ENCODE results near the gene AGK.
"Not testable (repeated sequence)": the region's sequence is repeated elsewhere in the genome, so short reads cannot be mapped to it uniquely, and the experiment has no call there.

AGK gene

DNA sequence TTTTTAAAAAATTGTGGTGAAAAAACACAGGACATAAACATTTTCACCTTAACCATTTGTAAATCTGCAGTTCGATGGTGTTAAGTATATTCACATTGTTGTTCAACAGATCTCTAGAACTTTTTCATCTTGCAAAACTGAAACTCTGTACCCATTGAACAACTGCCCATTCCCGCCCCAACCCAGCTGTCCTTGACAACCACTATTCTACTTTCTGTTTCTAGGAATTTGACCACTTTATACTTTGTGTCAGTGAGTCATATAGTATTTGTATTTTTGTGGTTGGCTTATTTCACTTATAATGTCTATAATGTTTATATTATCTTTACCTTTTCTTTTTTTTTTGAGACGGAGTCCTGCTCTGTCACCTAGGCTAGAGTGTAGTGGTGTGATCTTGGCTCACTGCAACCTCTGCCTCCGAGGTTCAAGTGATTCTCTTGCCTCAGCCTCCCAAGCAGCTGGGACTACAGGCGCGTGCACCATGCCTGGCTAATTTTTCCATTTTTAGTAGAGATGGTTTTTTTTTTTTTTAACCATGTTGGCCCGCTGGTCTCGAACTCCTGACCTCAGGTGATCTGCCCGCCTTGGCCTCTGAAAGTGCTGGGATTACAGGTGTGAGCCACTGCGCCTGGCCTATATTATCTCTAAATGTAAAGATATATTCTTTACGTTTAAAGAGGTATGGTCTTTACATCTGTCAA is 6.8 kb downstream of the AGK start:
- DNase-seq: not testable (repeated sequence)

- DNase-seq: peak; percentile 32
These were observed 7.5 kb downstream of the AGK start for GRCh38 chr7:141558544-141559183.

DNA sequence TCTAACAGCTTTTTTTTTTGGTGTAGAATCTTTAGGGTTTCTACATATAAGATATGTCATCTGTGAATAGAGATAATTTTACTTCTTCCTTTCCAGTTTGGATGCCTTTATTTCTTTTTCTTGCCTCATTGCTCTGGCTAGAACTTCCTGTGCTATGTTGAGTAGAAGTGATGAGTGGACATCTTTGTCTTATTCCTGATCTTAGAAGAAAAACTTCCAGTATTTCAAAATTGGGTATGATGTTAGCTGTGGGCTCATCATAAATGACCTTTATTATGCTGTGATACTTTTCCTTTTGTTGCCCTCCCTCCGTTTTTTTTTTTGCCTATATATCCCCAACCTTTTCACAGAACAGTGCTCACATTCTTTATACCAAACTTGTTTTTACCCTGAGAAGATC is 8.8 kb downstream of the AGK start:
- no peak for DNase-seq

- no peak for DNase-seq
These were observed 10.8 kb downstream of the AGK start for GRCh38 chr7:141562036-141562435.

GRCh38 chr7:141562543-141562942 is 11.3 kb downstream of the AGK start:
- no peak for DNase-seq

DNA sequence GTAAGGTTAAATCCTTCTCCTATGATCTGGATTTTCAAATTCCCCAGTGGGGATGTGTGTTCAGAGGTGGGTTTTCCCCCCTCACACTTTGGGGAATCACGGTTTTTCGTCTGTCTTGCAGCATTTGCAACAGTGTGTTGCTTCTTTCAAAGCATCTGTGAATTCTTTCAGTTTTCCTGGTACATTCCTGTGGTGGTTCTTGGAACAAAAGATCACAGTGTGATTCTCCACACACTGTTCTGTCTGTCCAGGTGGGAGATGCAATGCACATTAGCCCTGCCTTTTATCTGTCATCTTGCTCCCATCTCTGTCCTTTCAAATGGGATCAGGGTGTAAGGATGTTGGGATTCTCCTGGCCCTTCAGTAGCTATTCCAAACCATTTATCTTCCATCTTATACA is 11.8 kb downstream of the AGK start:
- no peak for DNase-seq

DNA sequence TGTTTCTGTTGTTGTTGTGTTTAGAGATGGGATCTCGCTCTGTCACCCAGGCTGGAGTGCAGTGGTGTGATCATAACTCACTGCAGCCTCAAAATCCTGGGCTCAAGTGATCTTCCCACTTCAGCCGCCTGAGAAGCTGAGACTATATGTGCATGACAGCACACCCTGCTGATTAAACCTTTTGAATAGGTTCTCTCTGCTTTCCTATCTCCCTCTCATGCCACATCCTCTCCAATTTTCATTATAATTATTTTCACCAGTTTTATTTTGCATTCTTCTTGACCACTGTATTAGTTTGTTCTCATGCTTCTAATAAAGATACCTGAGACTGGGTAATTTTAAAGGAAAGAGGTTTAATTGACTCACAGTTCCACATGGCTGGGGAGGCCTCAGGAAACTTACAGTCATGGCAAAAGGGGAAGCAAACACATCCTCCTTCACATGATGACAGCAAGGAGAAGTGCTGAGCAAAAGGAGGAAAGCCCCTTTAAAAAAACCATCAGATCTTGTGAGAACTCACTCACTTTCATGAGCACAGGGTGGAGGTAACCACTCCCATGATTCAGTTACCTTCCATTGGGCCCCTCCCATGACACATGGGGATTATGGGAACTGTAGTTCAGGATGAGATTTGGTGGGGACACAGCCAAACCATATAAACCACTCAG is 12.9 kb downstream of the AGK start:
- no peak for DNase-seq

DNA sequence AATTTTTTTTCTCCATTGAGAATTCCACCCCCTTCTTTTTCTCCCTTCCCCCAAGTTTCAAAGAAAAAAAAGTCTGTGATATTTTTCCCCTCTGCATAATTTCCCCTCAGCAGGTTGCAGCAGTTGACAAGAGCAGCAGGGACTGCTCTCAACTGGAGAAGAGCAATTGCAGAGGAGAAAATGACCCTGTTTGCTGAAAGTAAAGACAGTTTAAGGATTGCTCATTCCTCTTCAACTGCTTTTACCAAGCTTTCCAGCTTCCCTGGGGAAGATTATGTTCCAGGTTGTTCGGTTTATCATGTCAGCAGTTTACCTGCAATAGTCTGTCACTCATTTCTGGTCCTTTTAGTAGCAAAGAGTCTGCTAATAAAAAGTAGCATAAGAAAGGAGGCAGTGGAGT is 16.2 kb downstream of the AGK start:
- DNase-seq: no peak

DNA sequence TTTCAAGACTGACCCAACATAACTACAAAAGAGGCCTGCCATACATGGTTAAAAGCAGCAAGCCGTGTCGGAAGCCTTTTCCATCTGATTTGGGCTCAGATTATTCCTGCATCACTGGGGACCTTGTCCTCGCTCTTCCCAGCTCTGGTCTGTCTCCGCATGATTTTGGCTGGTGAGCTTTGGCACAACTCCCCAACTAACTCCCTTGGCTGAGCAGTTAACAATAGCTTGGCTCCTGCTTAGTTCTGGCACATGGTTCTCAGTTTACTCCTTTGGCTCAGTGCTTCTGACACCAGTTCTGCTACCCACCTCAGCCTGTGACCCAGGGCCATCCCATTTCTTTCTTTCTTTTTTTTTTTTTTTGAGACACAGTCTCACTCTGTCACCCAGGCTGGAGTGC is 17.0 kb downstream of the AGK start:
- no peak for DNase-seq

DNA sequence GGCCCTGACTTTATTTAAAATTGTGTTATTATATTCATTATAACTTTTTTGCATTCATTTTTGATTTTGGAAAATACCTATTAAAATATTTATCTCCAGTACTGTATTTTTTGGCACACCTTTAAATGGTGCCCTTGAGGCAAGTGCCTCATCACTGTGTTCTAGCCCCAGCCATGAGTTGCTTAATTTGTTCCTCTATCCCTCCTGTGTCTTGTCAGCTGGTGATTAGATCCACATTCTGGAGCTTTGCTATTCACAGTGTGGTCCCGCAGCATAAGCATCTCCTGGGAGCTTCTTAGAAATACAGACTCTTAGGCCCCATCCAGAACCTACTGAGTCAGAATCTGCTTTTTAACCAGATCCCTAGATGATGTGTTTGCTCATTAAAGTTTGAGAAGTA is 19.8 kb downstream of the AGK start:
- DNase-seq: no peak

DNA sequence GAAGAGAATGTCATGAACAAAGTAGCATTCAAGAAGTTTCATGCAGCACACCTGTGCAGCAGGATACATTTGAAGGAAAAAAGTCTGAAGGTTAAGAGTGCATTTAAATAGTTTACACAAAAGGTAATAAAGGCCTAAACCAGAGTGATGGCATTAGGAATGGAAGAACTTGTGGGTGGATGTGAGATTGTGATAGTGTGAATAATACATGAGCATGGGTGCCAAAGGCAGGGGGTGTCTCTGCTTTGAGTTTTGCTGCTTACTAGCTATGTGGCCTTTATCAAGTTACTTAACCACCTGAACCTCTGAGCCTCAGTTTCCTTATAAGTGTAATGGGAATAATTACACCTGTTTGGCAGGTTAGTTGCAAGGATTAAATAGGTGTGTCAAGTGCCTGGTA is 21.0 kb downstream of the AGK start:
- no peak for DNase-seq

- DNase-seq: no peak
These were observed 22.3 kb downstream of the AGK start for GRCh38 chr7:141573511-141573910.

DNA sequence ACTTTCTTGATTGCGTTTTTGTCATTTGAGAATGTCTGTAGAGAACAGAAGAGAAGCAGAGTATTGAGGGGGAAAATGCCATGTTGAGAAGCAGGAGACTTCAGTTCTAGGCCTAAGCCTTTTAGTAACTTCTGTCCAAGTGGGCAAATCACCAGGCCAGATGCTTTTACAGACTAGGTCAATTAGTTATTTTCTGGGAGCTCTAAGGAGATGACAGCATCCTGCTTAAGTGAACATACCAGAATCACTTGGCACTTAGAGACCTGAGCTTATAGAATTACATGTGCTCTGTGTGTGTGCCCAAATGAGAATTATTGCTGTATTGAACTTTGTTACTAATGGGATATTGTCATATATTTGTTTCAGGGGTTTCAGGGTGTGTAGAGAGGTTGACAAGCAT is 24.0 kb downstream of the AGK start:
- DNase-seq: no peak

DNA sequence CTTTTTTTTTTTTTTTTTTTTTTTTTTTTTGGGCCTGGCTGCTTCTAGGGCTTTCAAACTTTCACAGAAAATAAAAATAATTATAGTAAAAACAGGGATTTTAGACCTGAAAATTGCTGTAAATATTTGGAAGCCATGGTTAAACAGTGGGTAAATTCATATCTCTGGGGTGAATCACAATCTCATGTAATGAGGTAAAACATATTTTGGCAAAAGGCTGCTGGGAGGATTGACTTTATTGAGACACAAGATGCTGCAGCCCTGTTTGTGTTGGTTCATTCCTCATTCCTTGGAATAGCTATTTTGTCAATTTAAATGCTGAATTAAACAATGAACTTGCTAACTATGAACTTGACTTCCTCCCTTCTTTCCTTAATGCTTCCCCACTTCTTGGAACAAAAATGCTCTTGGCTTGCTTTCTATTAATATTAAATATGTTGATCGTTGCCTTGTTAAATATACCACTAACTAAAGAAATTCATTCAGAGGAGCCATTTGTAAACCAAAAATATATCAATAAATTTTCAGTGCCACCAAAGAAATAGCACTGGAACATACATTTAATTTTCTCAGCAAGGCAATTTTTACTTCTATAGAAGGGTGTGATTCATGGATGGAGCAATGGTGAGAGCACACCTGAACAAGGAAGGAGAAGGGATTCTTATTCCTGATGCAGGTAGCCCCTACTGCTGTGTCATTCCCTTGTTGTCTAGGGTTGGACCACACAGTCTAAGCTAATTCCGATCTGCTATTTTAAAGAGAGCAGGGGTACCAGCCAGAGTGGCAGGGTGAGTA is 24.6 kb downstream of the AGK start:
- no peak for DNase-seq

DNA sequence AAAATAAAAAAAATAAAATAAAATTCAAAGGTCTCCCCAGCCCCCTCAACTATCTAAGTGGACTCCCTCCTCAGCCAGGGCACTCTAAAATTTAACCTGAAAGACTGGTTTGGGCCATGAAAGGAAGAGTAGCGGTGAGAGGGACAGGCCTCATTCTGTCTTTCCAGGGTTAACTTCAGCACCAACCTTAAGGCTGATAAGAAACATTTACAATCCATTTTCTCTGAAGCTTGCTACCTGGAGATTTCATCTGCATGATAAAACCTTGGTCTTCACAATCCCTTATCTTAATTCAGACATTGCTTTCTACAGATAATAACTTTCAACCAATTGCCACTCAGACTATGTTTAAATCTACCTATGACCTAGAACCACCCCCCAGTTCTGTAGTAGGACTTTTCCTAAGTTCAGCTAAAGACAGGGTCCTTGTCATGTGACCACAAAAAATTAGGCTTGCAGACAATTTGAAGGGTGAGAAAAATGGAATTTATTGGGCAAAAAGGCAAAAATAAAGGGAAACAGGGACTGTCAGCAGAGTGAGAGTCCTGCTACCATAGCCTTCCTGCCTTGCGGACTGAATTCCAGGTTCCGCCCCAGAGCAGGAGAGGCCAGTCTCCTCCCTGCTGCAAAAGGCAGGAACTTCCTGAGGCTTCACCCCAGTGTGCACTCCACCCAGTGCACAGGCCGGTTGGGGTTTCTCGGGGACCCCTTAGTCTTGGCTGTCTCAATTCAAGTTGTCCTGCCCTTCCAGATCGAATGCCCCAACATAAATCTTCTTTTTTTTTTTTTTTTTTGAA is 26.0 kb downstream of the AGK start:
- DNase-seq: no peak

- not testable (repeated sequence) for DNase-seq
These were observed 28.7 kb downstream of the AGK start for GRCh38 chr7:141579953-141580352.

GRCh38 chr7:141582063-141582462 is 30.9 kb downstream of the AGK start:
- not testable (repeated sequence) for DNase-seq

GRCh38 chr7:141584935-141585334 is 33.7 kb downstream of the AGK start:
- no peak for DNase-seq

DNA sequence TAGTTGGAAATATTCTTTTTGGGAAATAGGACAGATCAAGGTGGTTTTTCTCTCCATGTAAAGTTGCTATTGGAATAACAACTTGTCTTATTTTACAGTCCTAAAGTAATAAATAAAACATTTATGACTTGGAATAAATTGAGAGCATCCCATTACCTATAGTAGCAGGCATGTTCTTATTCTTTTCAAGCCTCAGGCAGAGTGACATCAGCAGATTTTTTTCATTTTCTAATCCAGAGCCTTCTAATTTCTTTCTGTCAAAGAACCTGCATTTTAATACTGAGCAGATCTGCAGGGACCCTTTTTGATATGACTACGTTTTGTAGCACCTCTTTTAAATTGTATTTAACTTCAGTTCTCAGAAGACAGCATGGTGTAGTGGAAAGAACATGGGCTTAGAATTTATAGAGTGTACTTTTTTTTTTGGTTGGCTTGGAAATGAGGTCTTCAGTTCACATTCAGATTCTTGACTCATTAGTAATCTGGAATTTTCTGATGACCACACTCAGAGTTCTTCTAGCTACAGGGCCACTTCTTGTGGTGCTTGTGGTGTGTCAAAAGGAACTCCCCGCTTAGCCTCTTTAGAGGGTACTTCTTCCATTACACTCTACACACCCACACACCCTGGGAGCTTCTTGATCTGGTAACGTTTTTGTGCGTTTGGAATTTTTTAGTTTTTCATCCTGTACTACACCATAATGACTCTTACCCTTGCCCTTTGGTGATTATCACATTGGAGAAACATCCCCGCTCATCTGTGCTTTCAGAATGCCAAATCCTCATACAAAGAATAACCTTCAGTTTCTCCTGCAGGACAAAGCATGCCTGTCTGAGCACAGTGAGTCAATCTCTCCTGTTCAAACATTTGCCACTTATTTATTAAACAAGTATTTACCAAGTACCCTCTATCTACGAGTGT is 34.6 kb downstream of the AGK start:
- DNase-seq: no peak

DNA sequence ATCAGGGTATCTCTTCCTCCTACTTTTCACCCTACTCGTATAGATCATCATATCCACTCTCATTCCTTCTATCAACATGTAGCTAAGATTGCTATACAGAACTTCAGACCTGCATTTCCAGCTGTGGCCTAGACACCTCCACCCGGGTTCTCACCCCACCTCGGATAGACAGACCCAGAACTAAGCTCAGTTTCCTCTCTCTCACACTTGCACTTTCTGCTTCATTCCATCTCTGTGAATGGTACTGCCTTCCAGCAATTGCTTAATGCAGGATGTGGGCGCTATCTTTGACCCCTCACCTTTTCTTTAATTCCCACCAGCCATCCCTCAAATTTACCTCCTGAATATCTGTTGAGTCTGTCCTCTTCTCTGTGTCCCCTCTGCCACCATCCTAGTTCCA is 35.7 kb downstream of the AGK start:
- no peak for DNase-seq

GRCh38 chr7:141587304-141587703 is 36.1 kb downstream of the AGK start:
- no peak for DNase-seq

GRCh38 chr7:141588912-141589311 is 37.7 kb downstream of the AGK start:
- DNase-seq: no peak
